ENCODE measurements around the gene CXCL1. TPM values are rescaled to one million over a fixed set of nuclear protein-coding genes. Genes with fewer than 3 reads are reported as not detected.

Gene CXCL1
- 0.50 TPM for polyA plus RNA-seq (2013)

- Histone ChIP-seq H3K4me1 (ENCODE audit: control extremely low read depth in 1 of 4, control insufficient read depth in 4 of 4, insufficient read depth in 4 of 4, low read length in 3 of 4) (peaks cover 8 to 23% (median 17%) of the 10 kb centered on the region in 4 experiments), H3K27me3 (replicated peaks in 2 of 5; ENCODE audit: control insufficient read depth in 4 of 5, insufficient read depth in 5 of 5, low read length in 4 of 5) (peaks cover 0 to 8% (median 0%) of the 10 kb centered on the region in 5 experiments), H3K36me3 (ENCODE audit: control insufficient read depth in 4 of 4, insufficient read depth in 4 of 4, low read length in 3 of 4) (no peaks in the 10 kb centered on the region), H3K9me3 (ENCODE audit: control extremely low read depth in 1 of 5, control insufficient read depth in 4 of 5, insufficient read depth in 2 of 5, low read depth in 1 of 5, low read length in 4 of 5) (no peaks in the 10 kb centered on the region), H3K27ac (ENCODE audit: insufficient read depth in 1 of 2, low read depth in 1 of 2, low read length in 2 of 2, poor library complexity in 1 of 2, severe bottlenecking in 2 of 2) (no peak within 1 kb of the TSS), H3K4me3 (ENCODE audit: control insufficient read depth in 1 of 7, extremely low read depth in 1 of 7, insufficient read depth in 4 of 7, low read depth in 2 of 7, low read length in 6 of 7) (peak within 1 kb of the TSS; percentile 31 to 85 (median 61))
- POLR2A ChIA-PET: interaction anchor here (0.7 kb wide), 1 partner anchor 207 kb away, joined by 4 read pairs; no protein-coding TSS in a partner anchor
- 9% methylated on average over 58 of the region's 61 CpGs for WGBS (ENCODE audit: insufficient coverage)
- CTCF ChIA-PET: interaction anchor here (1.4 to 3.2 kb wide), 4 partner anchors 54 to 265 kb away, joined by 5 to 14 read pairs (median 7); partner anchors contain the start of gene CXCL3
- DNase-seq: peak; percentile 38 to 65 (median 51)
These were observed at the start of gene CXCL1 for GRCh38 chr4:73869130-73870055. CXCL1 (plus strand) TSS chr4:73869393; CDS start chr4:73869471, 78 bp downstream.

GRCh38 chr4:73821325-73821724 is 47.9 kb upstream of the CXCL1 start:
- no peaks in the 10 kb centered on the region for H3K27me3 ChIP-seq (replicated peaks in 2 of 5; ENCODE audit: control insufficient read depth in 4 of 5, insufficient read depth in 5 of 5, low read length in 4 of 5)
- H3K4me1 ChIP-seq (ENCODE audit: control extremely low read depth in 1 of 4, control insufficient read depth in 4 of 4, insufficient read depth in 4 of 4, low read length in 3 of 4): peaks cover 0 to 16% (median 8%) of the 10 kb centered on the region in 4 experiments
- POLR2A ChIA-PET: no interaction called here
- no peak for DNase-seq
- no peaks in the 10 kb centered on the region for H3K36me3 ChIP-seq (ENCODE audit: control insufficient read depth in 4 of 4, insufficient read depth in 4 of 4, low read length in 3 of 4)
- no CpG with 5 or more reads among the region's 4 CpGs for WGBS (ENCODE audit: insufficient coverage)
- CTCF ChIA-PET: no interaction called here
- no peak overlapping the region for H3K27ac ChIP-seq (ENCODE audit: insufficient read depth in 1 of 2, low read depth in 1 of 2, low read length in 2 of 2, poor library complexity in 1 of 2, severe bottlenecking in 2 of 2)
- H3K4me3 ChIP-seq (ENCODE audit: control insufficient read depth in 1 of 7, extremely low read depth in 1 of 7, insufficient read depth in 4 of 7, low read depth in 2 of 7, low read length in 6 of 7): no peak overlapping the region
- H3K9me3 ChIP-seq (ENCODE audit: control extremely low read depth in 1 of 5, control insufficient read depth in 4 of 5, insufficient read depth in 2 of 5, low read depth in 1 of 5, low read length in 4 of 5): no peaks in the 10 kb centered on the region

- ChIA-PET CTCF (interaction anchor here (1.5 kb wide), 1 partner anchor 9 kb away, joined by 4 read pairs; no protein-coding TSS in a partner anchor), POLR2A (no interaction called here)
- DNase-seq: no peak
- Histone ChIP-seq H3K4me1 (ENCODE audit: control extremely low read depth in 1 of 4, control insufficient read depth in 4 of 4, insufficient read depth in 4 of 4, low read length in 3 of 4) (peaks cover 0 to 6% (median 1%) of the 10 kb centered on the region in 4 experiments), H3K9me3 (ENCODE audit: control extremely low read depth in 1 of 5, control insufficient read depth in 4 of 5, insufficient read depth in 2 of 5, low read depth in 1 of 5, low read length in 4 of 5) (peaks cover 0 to 6% (median 2%) of the 10 kb centered on the region in 5 experiments), H3K36me3 (ENCODE audit: control insufficient read depth in 4 of 4, insufficient read depth in 4 of 4, low read length in 3 of 4) (no peaks in the 10 kb centered on the region), H3K4me3 (ENCODE audit: control insufficient read depth in 1 of 7, extremely low read depth in 1 of 7, insufficient read depth in 4 of 7, low read depth in 2 of 7, low read length in 6 of 7) (no peak overlapping the region), H3K27ac (ENCODE audit: insufficient read depth in 1 of 2, low read depth in 1 of 2, low read length in 2 of 2, poor library complexity in 1 of 2, severe bottlenecking in 2 of 2) (no peak overlapping the region), H3K27me3 (replicated peaks in 2 of 5; ENCODE audit: control insufficient read depth in 4 of 5, insufficient read depth in 5 of 5, low read length in 4 of 5) (no peaks in the 10 kb centered on the region)
- 100% methylated on average over 3 of the region's 3 CpGs for WGBS (ENCODE audit: insufficient coverage)
These were observed 46.8 kb upstream of the CXCL1 start for GRCh38 chr4:73822389-73822788.

GRCh38 chr4:73822812-73823504 is 46.2 kb upstream of the CXCL1 start:
- Histone ChIP-seq H3K4me1 (ENCODE audit: control extremely low read depth in 1 of 4, control insufficient read depth in 4 of 4, insufficient read depth in 4 of 4, low read length in 3 of 4) (peaks cover 0 to under 1% (median 0%) of the 10 kb centered on the region in 4 experiments), H3K27ac (ENCODE audit: insufficient read depth in 1 of 2, low read depth in 1 of 2, low read length in 2 of 2, poor library complexity in 1 of 2, severe bottlenecking in 2 of 2) (no peak overlapping the region), H3K27me3 (replicated peaks in 2 of 5; ENCODE audit: control insufficient read depth in 4 of 5, insufficient read depth in 5 of 5, low read length in 4 of 5) (no peaks in the 10 kb centered on the region), H3K36me3 (ENCODE audit: control insufficient read depth in 4 of 4, insufficient read depth in 4 of 4, low read length in 3 of 4) (no peaks in the 10 kb centered on the region), H3K9me3 (ENCODE audit: control extremely low read depth in 1 of 5, control insufficient read depth in 4 of 5, insufficient read depth in 2 of 5, low read depth in 1 of 5, low read length in 4 of 5) (peaks cover 0 to 11% (median 2%) of the 10 kb centered on the region in 5 experiments), H3K4me3 (ENCODE audit: control insufficient read depth in 1 of 7, extremely low read depth in 1 of 7, insufficient read depth in 4 of 7, low read depth in 2 of 7, low read length in 6 of 7) (no peak overlapping the region)
- ChIA-PET CTCF (interaction anchor here (1.1 to 1.5 kb wide), 3 partner anchors 8 to 216 kb away, joined by 3 to 4 read pairs (median 3); partner anchors contain the start of gene CXCL3), POLR2A (no interaction called here)
- peak in 2 of 3 donors; percentile 47 to 49 for DNase-seq

- Histone ChIP-seq H3K4me1 (ENCODE audit: control extremely low read depth in 1 of 4, control insufficient read depth in 4 of 4, insufficient read depth in 4 of 4, low read length in 3 of 4) (peaks cover 0 to 2% (median under 1%) of the 10 kb centered on the region in 4 experiments), H3K27me3 (replicated peaks in 2 of 5; ENCODE audit: control insufficient read depth in 4 of 5, insufficient read depth in 5 of 5, low read length in 4 of 5) (no peaks in the 10 kb centered on the region), H3K9me3 (ENCODE audit: control extremely low read depth in 1 of 5, control insufficient read depth in 4 of 5, insufficient read depth in 2 of 5, low read depth in 1 of 5, low read length in 4 of 5) (peaks cover 0 to 11% (median 2%) of the 10 kb centered on the region in 5 experiments), H3K27ac (ENCODE audit: insufficient read depth in 1 of 2, low read depth in 1 of 2, low read length in 2 of 2, poor library complexity in 1 of 2, severe bottlenecking in 2 of 2) (no peak overlapping the region), H3K36me3 (ENCODE audit: control insufficient read depth in 4 of 4, insufficient read depth in 4 of 4, low read length in 3 of 4) (no peaks in the 10 kb centered on the region), H3K4me3 (ENCODE audit: control insufficient read depth in 1 of 7, extremely low read depth in 1 of 7, insufficient read depth in 4 of 7, low read depth in 2 of 7, low read length in 6 of 7) (no peak overlapping the region)
- CTCF ChIA-PET: interaction anchor here (1.1 to 1.2 kb wide), 2 partner anchors 61 to 215 kb away, joined by 3 read pairs; partner anchors contain the start of gene CXCL3
- POLR2A ChIA-PET: no interaction called here
- DNase-seq: no peak
These were observed 45.4 kb upstream of the CXCL1 start for GRCh38 chr4:73823760-73824159.

GRCh38 chr4:73828956-73829355 is 40.2 kb upstream of the CXCL1 start:
- peak in 2 of 3 donors; percentile 41 to 52 for DNase-seq
- ChIA-PET CTCF (interaction anchor here (1.4 kb wide), 1 partner anchor 8 kb away, joined by 3 read pairs; the partner anchor contains the start of gene CXCL6), POLR2A (no interaction called here)
- no peaks in the 10 kb centered on the region for H3K27me3 ChIP-seq (replicated peaks in 2 of 5; ENCODE audit: control insufficient read depth in 4 of 5, insufficient read depth in 5 of 5, low read length in 4 of 5)
- H3K27ac ChIP-seq (ENCODE audit: insufficient read depth in 1 of 2, low read depth in 1 of 2, low read length in 2 of 2, poor library complexity in 1 of 2, severe bottlenecking in 2 of 2): no peak overlapping the region
- peaks cover 3 to 25% (median 14%) of the 10 kb centered on the region in 4 experiments for H3K4me1 ChIP-seq (ENCODE audit: control extremely low read depth in 1 of 4, control insufficient read depth in 4 of 4, insufficient read depth in 4 of 4, low read length in 3 of 4)
- H3K4me3 ChIP-seq (ENCODE audit: control insufficient read depth in 1 of 7, extremely low read depth in 1 of 7, insufficient read depth in 4 of 7, low read depth in 2 of 7, low read length in 6 of 7): no peak overlapping the region
- 13% methylated on average over 1 of the region's 3 CpGs for WGBS (ENCODE audit: insufficient coverage)
- peaks cover 0 to 11% (median 2%) of the 10 kb centered on the region in 5 experiments for H3K9me3 ChIP-seq (ENCODE audit: control extremely low read depth in 1 of 5, control insufficient read depth in 4 of 5, insufficient read depth in 2 of 5, low read depth in 1 of 5, low read length in 4 of 5)
- H3K36me3 ChIP-seq (ENCODE audit: control insufficient read depth in 4 of 4, insufficient read depth in 4 of 4, low read length in 3 of 4): no peaks in the 10 kb centered on the region
